Astrocyte of the spinal cord (primary cell): ENCODE measurements around the gene RUNX2.

Source experiments
- DNase-seq: peaks from one replicate; pipeline ENCODE4 v3.0.0; 2011; ENCODE audit warnings: low read depth, low spot score
- H3K4me3 ChIP-seq: 2 replicates; pipeline ENCODE4 v1.5.1; 2011; ENCODE audit warnings: low read depth, mild to moderate bottlenecking, low read length, moderate library complexity
- CTCF ChIP-seq: IDR thresholded peaks from 2 replicates; pipeline ENCODE4 v1.5.1; 2012; ENCODE audit warnings: low read depth, mild to moderate bottlenecking, low read length, inconsistent platforms
- in situ Hi-C: cut with HindIII; loops from 2 replicates; pipeline ENCODE4 v1.10.0; 2017; ENCODE audit warnings: low sequenced_read_pairs

Gene RUNX2

GRCh38 chr6:45566882-45567281, 238.8 kb downstream of the RUNX2 start:
- in situ Hi-C loops, result no loop called here
- no peak for TF ChIP-seq CTCF
- peak; percentile 66 for DNase-seq
- H3K4me3 ChIP-seq, result no peak overlapping the region

GRCh38 chr6:45567879-45568278, 239.7 kb downstream of the RUNX2 start:
- TF ChIP-seq CTCF, result no peak
- in situ Hi-C loops, result no loop called here
- no peak for DNase-seq
- no peak overlapping the region for H3K4me3 ChIP-seq

GRCh38 chr6:45568626-45569025, 240.5 kb downstream of the RUNX2 start:
- no peak for TF ChIP-seq CTCF
- DNase-seq, result no peak
- in situ Hi-C loops, result no loop called here
- no peak overlapping the region for H3K4me3 ChIP-seq

- no peak for DNase-seq
- in situ Hi-C loops, result no loop called here
- TF ChIP-seq CTCF, result no peak
Measured at GRCh38 chr6:45569210-45569945, 241.2 kb downstream of the RUNX2 start.

GRCh38 chr6:45571159-45571558, 243.0 kb downstream of the RUNX2 start:
- H3K4me3 ChIP-seq, result no peak overlapping the region
- DNase-seq, result no peak
- in situ Hi-C loops, result no loop called here
- TF ChIP-seq CTCF, result no peak

More at GRCh38 chr6:45569210-45569945, 241.2 kb downstream of the RUNX2 start:
- no peak overlapping the region for H3K4me3 ChIP-seq

GRCh38 chr6:45572833-45573232, 244.7 kb downstream of the RUNX2 start:
- DNase-seq, result no peak
- in situ Hi-C loops, result no loop called here
- H3K4me3 ChIP-seq, result no peak overlapping the region
- TF ChIP-seq CTCF, result no peak

GRCh38 chr6:45574014-45574461, 245.9 kb downstream of the RUNX2 start:
- in situ Hi-C loops, result no loop called here
- DNase-seq, result no peak
- H3K4me3 ChIP-seq, result no peak overlapping the region
- TF ChIP-seq CTCF, result no peak
